GM21367 (cell line): Measurements from ENCODE around the gene FAR1.

Source experiments
- ATAC-seq: cut with Tn5 transposase; IDR thresholded peaks from one replicate; pipeline ENCODE4 v1.9.1; 2021; ENCODE audit not compliant: unreplicated experiment

Gene FAR1

DNA sequence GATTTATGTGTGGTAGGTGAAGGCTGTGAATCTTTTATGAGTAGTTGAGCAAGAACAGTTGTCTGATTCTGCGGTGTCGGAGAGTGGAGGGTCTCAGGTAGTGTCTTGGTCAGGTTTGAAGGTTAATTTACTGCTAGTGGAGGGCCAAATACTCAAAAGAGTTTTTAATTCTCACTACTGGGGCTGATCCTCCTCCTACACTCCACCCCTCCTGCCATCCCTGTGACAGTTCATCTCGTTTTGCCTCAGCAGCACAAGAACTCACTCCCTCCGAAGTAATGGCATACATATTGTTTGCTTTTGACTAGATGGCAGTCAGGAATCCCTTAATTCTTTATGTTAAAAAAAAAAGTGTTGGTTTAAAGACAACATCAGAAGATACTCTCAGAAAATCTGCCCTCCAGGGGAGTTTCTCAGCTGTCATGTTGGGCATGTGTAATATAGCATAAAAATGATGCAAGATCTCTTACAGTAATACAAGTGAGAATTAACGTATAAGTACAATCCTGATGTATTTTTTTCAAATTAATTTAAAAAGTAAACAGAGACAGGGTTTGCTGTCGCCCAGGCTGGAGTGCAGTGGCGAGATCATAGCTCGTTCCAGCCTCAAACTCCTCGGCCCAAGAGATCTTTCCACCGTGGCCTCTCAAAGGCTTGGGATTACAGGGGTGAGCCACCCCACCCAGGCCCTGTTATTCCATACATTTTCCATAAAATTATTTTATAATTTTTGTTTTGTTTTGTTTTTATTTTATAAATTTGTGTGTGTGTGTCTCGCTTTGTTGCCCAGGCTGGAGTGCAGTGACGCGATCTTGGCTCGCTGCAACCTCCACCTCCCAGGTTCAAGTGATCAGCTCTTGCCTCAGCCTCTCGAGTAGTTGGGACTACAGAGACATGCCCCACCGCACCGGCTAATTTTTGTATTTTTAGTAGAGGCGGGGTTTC lies 1.3 kb downstream of the FAR1 start:
- ATAC-seq: no peak

DNA sequence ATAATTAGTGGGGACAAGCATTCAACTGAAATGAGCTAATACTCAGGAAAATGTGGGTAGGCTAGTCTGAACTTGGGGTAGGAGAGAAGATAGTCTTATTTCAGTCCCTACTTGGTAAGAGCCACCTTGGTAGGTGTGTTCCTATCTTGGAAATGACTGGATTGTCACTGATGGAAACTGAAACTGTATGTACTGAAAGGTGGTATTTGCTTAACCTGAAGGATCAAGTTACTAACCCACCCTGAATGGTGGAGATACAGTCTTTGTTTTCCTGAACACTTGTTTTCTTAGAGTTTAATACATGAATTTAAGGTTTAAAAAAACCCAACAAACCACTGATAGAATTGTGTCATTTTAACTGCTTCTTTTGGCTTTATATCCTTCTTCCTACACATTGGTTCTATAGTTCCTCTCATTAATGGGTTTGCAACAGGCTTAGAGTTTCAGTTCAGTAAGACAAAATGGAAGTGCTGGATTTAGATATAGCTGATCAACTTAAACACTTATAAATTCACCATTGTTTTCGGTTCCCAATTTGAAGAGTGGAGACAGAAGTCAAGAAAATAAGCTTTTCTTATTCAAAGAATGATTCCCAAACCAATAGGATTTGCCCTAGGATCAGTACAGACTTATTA lies 4.2 kb downstream of the FAR1 start:
- ATAC-seq: no peak

DNA sequence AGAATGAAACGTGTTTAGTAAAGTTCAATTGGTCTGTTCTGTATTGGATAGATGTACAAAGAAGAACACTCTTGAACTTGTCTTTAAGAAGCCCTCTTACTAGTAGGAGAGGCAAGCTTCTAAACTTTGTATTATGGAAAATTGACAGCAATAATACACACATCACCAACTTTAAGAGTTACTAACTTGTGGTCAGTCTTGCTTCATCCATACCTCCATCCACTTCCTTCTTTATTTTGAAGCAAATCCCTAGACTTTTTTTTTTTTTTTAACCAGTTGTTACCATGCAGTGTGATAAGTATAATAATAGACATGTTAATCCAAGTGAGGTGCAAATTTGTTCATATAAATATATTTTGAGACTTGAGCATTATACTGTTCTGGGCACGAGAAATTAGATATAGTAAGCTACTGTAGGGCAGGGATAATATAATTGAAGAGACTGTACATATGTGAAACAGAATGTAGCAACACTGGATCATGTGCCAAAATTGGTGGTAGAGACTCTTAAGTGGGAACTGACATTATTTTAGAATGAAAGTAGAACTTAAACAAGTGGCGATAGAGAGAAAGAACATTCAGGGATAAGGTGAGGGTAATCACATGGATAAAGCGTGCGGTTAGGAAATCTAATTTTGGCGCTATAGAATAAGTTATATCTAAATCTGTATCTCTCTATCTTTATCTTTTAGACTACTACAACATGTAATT lies 6.5 kb downstream of the FAR1 start:
- no peak for ATAC-seq

DNA sequence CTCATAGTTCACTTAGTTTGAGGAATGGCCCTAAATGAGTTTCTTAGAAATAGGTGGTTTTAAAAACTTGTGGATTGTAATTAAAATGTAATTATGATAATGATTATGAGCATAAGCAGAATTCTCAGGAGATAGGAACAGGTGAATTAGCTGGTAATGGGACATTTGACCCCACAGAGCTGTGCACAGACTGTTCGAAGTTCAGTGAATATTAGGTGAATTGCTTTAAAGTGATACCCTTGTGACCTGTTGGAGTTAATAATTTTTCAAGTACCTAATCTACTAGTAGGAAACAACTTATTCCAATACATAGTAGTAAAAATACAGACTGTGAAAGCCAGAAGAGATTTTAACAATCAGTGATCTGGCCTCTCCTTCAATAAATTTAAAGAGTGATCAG lies 8.1 kb downstream of the FAR1 start:
- no peak for ATAC-seq

GRCh38 chr11:13679768-13680167 lies 11.3 kb downstream of the FAR1 start:
- ATAC-seq: no peak

GRCh38 chr11:13680501-13681264 lies 12.2 kb downstream of the FAR1 start:
- peak; percentile 77 for ATAC-seq

- no peak for ATAC-seq
Observed at GRCh38 chr11:13681446-13681845, 13.0 kb downstream of the FAR1 start.

DNA sequence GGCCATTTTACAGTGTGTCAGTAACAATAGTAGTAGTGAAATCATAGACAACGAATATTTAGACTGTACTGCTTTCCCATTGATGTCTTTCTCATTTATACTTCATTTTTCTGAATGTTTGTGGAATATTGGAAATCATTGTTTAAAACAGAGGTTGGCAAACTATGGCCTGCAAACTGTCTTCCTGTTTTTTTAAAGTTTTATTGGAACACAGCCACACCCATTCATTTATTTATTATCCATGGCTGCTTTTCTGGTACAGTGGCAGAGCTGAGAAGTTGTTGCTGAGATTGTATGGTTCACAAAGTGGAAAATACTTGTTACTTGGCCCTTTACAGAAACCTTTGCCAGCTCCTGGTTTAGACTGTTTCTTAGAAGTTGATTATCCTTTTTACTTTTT lies 13.7 kb downstream of the FAR1 start:
- no peak for ATAC-seq

DNA sequence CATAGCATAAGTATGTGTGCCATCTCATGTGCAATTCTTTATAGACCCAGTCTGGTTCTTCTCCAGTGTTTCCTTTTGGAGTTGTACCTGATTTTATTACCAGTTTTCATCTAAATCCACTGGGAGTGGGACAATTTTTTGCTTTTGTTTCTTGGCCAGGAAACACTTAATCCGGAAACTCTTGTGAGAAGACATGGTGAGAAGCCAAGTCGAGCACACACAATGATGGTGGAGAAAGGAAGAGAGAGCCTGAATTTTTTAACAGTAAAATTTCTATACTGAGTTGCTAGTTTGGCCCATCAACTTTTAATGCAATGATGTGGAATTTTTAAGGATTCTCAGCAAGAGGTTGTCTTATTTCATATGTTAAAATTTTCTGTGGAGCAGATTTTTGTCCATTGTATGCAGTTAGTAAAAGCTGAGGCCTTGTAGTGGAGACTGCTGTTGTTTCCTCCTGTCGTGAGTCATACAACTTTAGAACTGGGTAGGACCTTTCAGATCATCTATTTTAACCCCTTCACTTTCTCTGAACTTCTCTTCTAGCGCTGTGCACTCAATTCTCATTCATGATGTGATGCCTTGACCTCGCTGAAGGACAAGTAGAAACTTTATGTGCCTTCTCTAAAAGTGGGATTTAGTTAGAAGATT lies 17.1 kb downstream of the FAR1 start:
- ATAC-seq: no peak

- no peak for ATAC-seq
Observed at GRCh38 chr11:13686776-13687175, 18.3 kb downstream of the FAR1 start.

GRCh38 chr11:13687271-13687670 lies 18.8 kb downstream of the FAR1 start:
- ATAC-seq: no peak

- no peak for ATAC-seq
Observed at GRCh38 chr11:13691286-13691899, 22.9 kb downstream of the FAR1 start.

- no peak for ATAC-seq
Observed at GRCh38 chr11:13692172-13692571, 23.7 kb downstream of the FAR1 start.

DNA sequence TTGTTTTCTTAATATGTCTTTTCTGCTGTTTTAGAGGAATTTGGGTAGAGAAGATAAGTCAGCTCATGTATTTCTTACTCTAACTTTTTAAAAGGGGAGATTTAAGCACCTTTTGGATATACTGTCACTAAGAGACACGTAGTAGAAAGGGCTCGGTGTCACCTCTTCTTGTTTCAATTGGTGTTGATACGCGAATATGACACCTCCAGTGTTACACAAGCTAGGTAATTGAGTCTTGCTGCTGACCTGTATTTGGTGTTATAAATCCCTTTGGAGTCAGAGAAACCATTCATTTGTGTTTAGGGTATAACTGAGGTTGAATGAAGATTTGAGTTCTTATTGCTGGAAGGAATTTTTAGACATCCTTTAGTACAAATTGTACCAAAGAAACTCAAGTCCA lies 25.6 kb downstream of the FAR1 start:
- no peak for ATAC-seq

DNA sequence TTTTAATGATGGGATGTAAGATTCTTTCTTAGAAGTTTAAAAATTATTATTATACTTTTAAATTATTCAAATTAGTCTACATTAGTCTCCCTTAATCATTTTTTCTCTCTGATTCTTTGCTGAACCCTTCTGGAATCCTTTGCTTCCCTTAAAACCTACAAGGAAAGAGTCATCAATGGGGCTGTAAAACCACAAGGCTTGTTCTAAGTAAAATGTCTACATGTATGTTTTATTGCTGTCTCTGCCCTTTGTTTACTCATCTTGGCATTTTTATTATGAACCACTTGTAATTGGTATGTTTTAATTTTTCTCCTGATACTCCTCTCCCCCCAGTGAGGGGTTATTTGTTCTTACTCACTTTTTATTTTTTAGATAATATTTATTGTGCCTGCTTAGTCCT lies 27.4 kb downstream of the FAR1 start:
- ATAC-seq: no peak

GRCh38 chr11:13697710-13698109 lies 29.2 kb downstream of the FAR1 start:
- ATAC-seq: no peak

DNA sequence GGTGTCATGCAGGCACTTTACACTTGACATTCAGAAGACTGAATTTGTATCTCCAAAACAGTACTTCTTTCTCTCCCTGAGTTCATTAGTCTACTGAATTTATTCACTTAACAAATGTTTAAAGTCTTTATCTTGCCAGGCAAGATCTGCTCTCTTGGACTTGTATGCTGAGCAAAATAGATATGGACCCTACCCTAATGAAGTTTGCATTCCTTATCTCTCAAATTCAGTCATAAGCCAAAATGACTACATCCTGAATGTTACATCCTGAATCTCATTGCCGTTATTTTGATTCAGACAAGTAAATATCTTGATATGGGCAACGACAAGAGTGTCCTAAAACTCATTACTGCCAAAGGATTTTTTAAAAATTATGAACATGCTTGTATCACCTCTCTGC lies 29.7 kb downstream of the FAR1 start:
- ATAC-seq: no peak

DNA sequence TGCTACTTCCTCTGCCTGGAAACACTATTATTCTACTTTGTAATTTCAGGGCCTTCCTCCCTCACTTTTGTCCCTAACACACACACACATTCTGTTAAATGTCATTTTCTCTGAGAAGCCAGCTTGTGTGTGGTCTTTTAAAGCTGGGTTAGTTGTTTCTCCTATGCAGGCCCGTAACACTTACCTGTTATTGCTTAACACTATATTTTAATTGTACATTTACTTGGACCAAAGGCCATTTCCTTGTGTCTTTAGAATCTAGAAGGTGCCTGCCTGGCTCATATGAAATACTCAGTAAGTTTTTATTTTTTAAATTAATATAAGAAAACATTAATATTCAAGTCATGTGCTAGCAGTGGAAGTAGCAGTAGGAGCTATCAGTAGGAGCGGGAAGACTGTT lies 30.6 kb downstream of the FAR1 start:
- no peak for ATAC-seq

- ATAC-seq: no peak
Observed at GRCh38 chr11:13699870-13700269, 31.4 kb downstream of the FAR1 start.

DNA sequence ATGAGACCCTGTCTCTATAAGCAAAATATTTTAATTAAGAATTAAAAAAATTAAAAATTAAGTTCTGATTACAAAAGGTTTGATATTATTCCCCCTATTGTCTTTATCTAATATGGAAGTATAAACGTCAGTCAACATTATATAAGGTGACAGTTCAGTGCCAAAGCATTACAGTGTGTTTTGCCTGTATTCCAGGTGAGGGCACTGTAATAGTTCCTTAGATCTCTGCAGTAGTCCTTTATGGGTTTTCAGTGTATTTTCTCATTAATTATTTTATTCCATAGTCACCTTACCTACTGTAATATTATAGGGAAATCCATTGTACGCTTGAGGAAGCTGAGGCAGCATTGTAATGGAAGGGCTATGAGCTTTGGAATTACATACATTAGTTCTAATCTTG lies 33.0 kb downstream of the FAR1 start:
- no peak for ATAC-seq
